Esophagus squamous epithelium (tissue), 5 donors: ENCODE measurements around the gene CABP4. TPM values are rescaled to one million over a fixed set of nuclear protein-coding genes. Genes with fewer than 3 reads are reported as not detected.

Source experiments
- DNase-seq: peaks from one replicate; lab custom pipeline; 2025; lab: John Stamatoyannopoulos, UW
- H3K27ac ChIP-seq, 4 donors: fragments of 200-600 bp; sonication (generic); one replicate each; pipeline ENCODE4 v1.5.1; 2016 to 2019; ENCODE audit warnings: mild to moderate bottlenecking in 1 of 4
- H3K27me3 ChIP-seq, 4 donors: fragments of 200-600 bp; sonication (generic); 1 replicate in 3 of 4; 2 replicates in 1 of 4; pipeline versions ENCODE4 v1.5.1 to v1.6.0; 2017 to 2021; ENCODE audit warnings: antibody characterized with exemption in 1 of 4
- H3K36me3 ChIP-seq, 3 donors: fragments of 200-600 bp; sonication (generic); one replicate each; pipeline ENCODE4 v1.5.1; 2016 to 2019
- H3K4me1 ChIP-seq, 3 donors: fragments of 200-600 bp; sonication (generic); one replicate each; pipeline ENCODE4 v1.5.1; 2017 to 2019
- H3K4me3 ChIP-seq, 4 donors: fragments of 200-600 bp; sonication (generic); 1 replicate in 3 of 4; 2 replicates in 1 of 4; pipeline ENCODE4 v1.5.1; 2016 to 2019; ENCODE audit warnings: mild to moderate bottlenecking in 2 of 4, moderate library complexity in 1 of 4
- H3K9me3 ChIP-seq, 3 donors: fragments of 200-600 bp; sonication (generic); one replicate each; pipeline ENCODE4 v1.5.1; 2016 to 2019
- POLR2A ChIP-seq, 4 donors: fragments of 450-650 bp; IDR thresholded peaks; one replicate each; pipeline ENCODE4 v1.6.1; 2017; ENCODE audit warnings: antibody characterized with exemption in 4 of 4, mild to moderate bottlenecking in 4 of 4, moderate library complexity in 3 of 4
- WGBS, 2 donors: methylation state at CpG; one replicate each; pipeline ENCODE4 v1.1.5; 2018; 5-methylcytosine and 5-hydroxymethylcytosine counted together
- intact Hi-C: fragments of 100-400 bp; cut with DNase I; formaldehyde crosslinking; loops from one replicate; pipeline ENCODE4 v1.15.0; 2022
- total RNA-seq, 4 donors: library from RNA; depleted of rRNA; stranded (reverse); fragments of >200 nt; gene quantifications; one replicate each; pipeline ENCODE4 v1.1.0, GENCODE V29; 2016
- TF ChIP-seq, protein P1 (sequence below), 6 experiments: fragments of 450-650 bp in 4 of 6; fragments of 200-600 bp in 2 of 6; sonication (generic) in 2 of 6; IDR thresholded peaks; one replicate each; pipeline ENCODE4 v1.5.1; 2016 to 2019; ENCODE audit warnings: antibody characterized with exemption in 6 of 6, mild to moderate bottlenecking in 4 of 6, moderate library complexity in 4 of 6
- donor health status: DM: yes; HTN: yes; CAD: no.

The CABP4 gene
- total RNA-seq, 4 donors from 2014 or later: 0.38 TPM; not detected in 3

DNA sequence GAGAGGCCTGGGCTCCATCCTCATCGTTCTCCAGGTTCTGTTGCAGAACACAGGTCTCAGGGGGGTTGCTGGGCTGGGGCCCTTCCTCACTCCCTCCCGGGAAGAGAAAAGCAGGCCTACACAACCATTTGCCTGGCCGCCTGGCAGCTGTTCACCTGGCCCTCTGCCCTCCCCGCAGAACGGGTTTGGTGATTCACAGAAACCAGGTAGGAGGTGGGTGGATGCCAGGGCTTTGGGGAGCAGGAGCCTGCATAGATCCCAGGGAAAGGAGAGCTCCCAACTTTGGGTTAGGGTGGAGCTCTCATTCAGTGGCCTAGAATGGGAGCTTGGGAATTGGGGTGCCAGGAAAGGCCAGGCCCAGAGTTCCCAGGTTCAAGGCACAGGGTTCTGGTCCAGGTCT, 12.9 kb downstream of the CABP4 start:
- H3K4me1 ChIP-seq: peaks cover 37 to 62% (median 38%) of the 10 kb centered on the region in 3 donors
- WGBS, 2 donors: 26% methylated on average over 3 of the region's 5 CpGs; no CpG with 5 or more reads in 1 of the 2 donors
- peaks cover 0 to 21% (median 0%) of the 10 kb centered on the region in 3 donors for H3K36me3 ChIP-seq
- DNase-seq: no peak
- no peaks in the 10 kb centered on the region for H3K9me3 ChIP-seq
- H3K27me3 ChIP-seq: no peaks in the 10 kb centered on the region
- intact Hi-C loops: no loop called here
- peak in 3 of 4 donors; percentile 6 to 66 (median 23) for TF ChIP-seq POLR2A (IDR thresholded peaks at IDR 0.05)
- TF ChIP-seq, protein P1, sequence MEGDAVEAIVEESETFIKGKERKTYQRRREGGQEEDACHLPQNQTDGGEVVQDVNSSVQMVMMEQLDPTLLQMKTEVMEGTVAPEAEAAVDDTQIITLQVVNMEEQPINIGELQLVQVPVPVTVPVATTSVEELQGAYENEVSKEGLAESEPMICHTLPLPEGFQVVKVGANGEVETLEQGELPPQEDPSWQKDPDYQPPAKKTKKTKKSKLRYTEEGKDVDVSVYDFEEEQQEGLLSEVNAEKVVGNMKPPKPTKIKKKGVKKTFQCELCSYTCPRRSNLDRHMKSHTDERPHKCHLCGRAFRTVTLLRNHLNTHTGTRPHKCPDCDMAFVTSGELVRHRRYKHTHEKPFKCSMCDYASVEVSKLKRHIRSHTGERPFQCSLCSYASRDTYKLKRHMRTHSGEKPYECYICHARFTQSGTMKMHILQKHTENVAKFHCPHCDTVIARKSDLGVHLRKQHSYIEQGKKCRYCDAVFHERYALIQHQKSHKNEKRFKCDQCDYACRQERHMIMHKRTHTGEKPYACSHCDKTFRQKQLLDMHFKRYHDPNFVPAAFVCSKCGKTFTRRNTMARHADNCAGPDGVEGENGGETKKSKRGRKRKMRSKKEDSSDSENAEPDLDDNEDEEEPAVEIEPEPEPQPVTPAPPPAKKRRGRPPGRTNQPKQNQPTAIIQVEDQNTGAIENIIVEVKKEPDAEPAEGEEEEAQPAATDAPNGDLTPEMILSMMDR (IDR thresholded peaks at IDR 0.05): no peak
- peak overlapping the region; percentile 84 to 94 (median 86) for H3K4me3 ChIP-seq
- peak overlapping the region; percentile 94 to 97 (median 96) for H3K27ac ChIP-seq

DNA sequence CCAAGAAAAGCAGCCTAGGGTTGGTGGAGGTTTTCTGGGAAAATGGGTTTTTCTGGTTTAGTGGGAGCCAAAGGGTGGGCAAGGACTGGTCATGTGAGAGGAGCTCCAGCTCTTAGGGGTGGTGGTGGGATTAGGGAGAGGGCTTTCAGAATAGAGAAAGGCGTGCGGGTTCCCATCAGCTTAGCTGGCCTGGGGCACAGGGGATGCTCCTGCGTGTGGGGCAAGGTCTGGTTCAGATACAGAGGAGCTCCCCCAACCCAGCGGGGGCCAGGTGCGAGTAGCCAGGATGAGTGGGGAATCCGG, 13.3 kb downstream of the CABP4 start:
- no peak for DNase-seq
- H3K27ac ChIP-seq: peak overlapping the region; percentile 94 to 97 (median 96)
- H3K36me3 ChIP-seq: peaks cover 0 to 21% (median 0%) of the 10 kb centered on the region in 3 donors
- no peaks in the 10 kb centered on the region for H3K27me3 ChIP-seq
- H3K9me3 ChIP-seq: no peaks in the 10 kb centered on the region
- 0% methylated on average over 5 of the region's 6 CpGs for WGBS, 2 donors
- intact Hi-C loops: no loop called here
- peaks cover 37 to 62% (median 38%) of the 10 kb centered on the region in 3 donors for H3K4me1 ChIP-seq
- TF ChIP-seq, protein P1 (IDR thresholded peaks at IDR 0.05): no peak
- peak overlapping the region; percentile 84 to 94 (median 86) for H3K4me3 ChIP-seq

DNA sequence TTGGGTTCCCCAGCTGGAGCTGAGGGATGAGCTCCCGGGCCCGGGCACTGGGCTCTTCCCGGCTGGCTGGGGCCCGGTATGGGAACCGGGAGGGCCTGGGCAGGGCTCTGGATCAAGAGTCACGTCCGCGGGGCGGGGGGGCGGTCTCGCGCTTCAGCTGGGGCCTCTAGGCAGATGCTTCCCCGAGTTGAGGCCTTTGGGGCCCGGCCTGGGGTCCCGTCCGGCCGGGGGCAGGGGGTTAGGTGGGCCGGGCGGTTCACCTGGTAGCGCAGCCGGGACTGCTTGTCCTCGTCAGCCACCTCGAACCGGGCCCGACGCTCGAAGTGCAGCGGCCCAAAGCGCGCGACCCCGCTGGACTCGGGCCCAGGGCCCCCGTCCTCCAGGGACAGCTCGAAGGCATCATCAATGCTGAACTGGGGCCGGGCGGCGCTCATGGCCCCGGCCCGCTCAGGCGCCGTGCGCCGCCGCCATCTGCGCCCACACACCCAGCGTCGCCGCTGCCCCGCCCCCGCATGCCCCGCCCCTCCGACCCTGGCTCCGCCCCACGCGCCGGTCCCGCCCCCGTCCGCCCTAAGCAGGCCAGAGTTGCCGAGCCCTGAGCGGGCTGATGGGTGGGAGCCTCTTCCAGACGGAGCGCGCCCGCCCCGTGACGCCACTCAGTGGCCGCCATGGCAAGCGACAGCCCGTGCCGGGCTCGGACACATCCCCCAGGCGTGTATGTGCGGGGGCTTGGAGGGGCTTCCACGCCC, 13.8 kb downstream of the CABP4 start, which contains the start of gene TMEM134:
TSS of gene TMEM134 (minus strand) at position 493 of the 749 bp plus-strand sequence. CDS start at position 434, 59 bp downstream.
- Histone ChIP-seq H3K4me1 (peaks cover 33 to 62% (median 37%) of the 10 kb centered on the region in 3 donors), H3K36me3 (peaks cover 0 to 21% (median 0%) of the 10 kb centered on the region in 3 donors), H3K27me3 (no peaks in the 10 kb centered on the region), H3K4me3 (peak within 1 kb of the TSS; percentile 84 to 94 (median 86)), H3K27ac (peak within 1 kb of the TSS; percentile 94 to 97 (median 96)), H3K9me3 (no peaks in the 10 kb centered on the region)
- intact Hi-C loops: no loop called here
- peak in 3 of 4 donors; percentile 17 to 89 (median 69) for TF ChIP-seq POLR2A (IDR thresholded peaks at IDR 0.05)
- TF ChIP-seq, protein P1 (IDR thresholded peaks at IDR 0.05): peak; percentile 27 to 56 (median 48)
- peak; percentile 38 for DNase-seq
- 0% methylated on average over 5 to 16 of the region's 76 CpGs for WGBS, 2 donors

DNA sequence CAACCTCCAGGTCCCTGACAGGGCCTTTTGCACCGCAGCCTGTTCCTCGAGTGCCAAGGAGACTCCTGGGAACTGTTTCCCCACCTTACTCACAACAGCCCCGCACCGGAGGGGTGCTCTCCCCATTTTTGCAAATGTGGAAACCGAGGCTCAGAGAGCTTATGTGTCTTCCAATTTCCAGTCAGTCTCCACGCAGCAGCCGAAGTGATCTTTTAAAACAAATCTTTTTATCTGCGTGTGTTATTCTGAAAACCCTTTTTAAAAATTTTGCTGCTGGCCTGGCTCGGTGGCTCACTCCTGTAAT, 14.3 kb downstream of the CABP4 start:
- no peak for DNase-seq
- TF ChIP-seq, protein P1 (IDR thresholded peaks at IDR 0.05): peak in 1 of 6 experiments; percentile 2
- TF ChIP-seq POLR2A (IDR thresholded peaks at IDR 0.05): no peak
- peak overlapping the region; percentile 84 to 94 (median 86) for H3K4me3 ChIP-seq
- H3K27ac ChIP-seq: peak overlapping the region; percentile 94 to 97 (median 96)
- peaks cover 28 to 60% (median 31%) of the 10 kb centered on the region in 3 donors for H3K4me1 ChIP-seq
- peaks cover 0 to 21% (median 0%) of the 10 kb centered on the region in 3 donors for H3K36me3 ChIP-seq
- WGBS, 2 donors: 0 to 7% methylated on average over 6 to 7 of the region's 9 CpGs
- no peaks in the 10 kb centered on the region for H3K27me3 ChIP-seq
- H3K9me3 ChIP-seq: no peaks in the 10 kb centered on the region
- intact Hi-C loops: no loop called here

DNA sequence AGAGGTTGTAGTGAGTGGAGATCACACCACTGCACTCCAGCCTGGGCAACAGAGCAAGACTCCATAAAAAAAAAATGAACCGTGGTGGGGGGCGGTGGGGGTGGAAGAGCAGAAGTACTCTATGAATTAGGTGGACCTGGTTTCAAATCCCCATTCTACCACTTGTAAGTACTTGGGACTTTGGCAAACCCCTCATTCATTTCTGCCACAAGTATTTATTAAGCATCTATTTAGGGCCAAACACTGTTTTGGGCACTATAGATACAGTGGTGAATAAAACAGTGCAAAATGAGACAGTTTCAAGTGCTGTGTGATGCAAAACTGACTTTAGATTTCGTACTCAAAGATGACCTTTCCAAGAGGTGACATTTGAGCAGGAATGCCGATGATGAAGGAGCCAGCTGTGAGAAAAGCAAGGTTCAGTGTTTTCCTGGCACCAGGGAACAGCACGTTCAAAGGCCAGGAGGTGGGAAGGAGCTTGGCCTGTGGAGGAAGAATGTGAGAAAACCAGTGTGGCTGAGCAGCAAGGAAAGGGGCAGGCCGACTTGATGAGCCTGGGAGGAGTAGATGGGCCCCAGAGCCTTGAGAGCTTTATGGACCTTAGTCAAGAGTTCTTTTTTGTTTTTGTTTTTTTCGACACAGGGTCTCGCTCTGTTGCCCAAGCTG, 15.3 kb downstream of the CABP4 start:
- no peak for DNase-seq
- intact Hi-C loops: no loop called here
- Histone ChIP-seq H3K4me1 (peaks cover 20 to 54% (median 24%) of the 10 kb centered on the region in 3 donors), H3K9me3 (no peaks in the 10 kb centered on the region), H3K4me3 (no peak overlapping the region), H3K36me3 (peaks cover 0 to 21% (median 0%) of the 10 kb centered on the region in 3 donors), H3K27ac (no peak overlapping the region), H3K27me3 (no peaks in the 10 kb centered on the region)
- WGBS, 2 donors: 80 to 87% methylated on average over 8 of the region's 8 CpGs
- TF ChIP-seq POLR2A (IDR thresholded peaks at IDR 0.05): no peak
- TF ChIP-seq, protein P1 (IDR thresholded peaks at IDR 0.05): no peak
